ENCODE results near the gene ZNF497. TPM values are rescaled to one million over a fixed set of nuclear protein-coding genes. Genes with fewer than 3 reads are reported as not detected.
"Not testable (repeated sequence)": the region's sequence is repeated elsewhere in the genome, so short reads cannot be mapped to it uniquely, and the experiment has no call there.

ZNF497 gene
- total and polyA plus RNA-seq, 4 donors, result 0.60 to 4.4 (median 1.3) TPM

DNA sequence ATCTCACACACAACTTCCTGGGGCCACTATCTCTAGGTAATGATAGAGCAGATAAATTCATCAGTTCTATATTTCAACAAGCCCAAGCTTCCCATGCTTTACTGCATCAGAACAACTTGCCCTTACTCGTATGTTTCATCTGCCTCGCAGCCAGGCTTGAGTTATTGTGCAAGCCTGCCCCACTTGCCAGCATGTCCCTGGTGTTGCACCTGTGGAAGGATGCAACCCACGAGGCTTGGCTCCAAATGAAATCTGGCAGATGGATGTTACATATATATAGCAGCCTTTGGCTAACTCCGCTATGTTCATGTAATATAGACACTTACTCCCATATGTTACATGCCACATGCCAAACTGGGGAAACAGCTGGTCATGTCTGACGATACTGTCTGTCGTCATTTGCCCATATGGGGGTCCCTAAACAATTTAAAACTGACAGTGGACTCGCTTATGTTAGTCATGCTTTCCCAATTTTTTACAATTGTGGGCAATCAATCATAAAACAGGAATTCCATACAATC lies 51.1 kb downstream of the ZNF497 start:
- Histone ChIP-seq H3K36me3 (ENCODE audit: control insufficient read depth in 4 of 4, insufficient read depth in 3 of 4, low read depth in 1 of 4, low read length in 3 of 4) (peaks cover 18 to 65% (median 46%) of the 10 kb centered on the region in 4 donors), H3K4me3 (ENCODE audit: low read depth in 1 of 3, low read length in 3 of 3) (no peak overlapping the region), H3K4me1 (ENCODE audit: control insufficient read depth in 4 of 4, insufficient read depth in 4 of 4, low read length in 3 of 4) (peaks cover 2 to 8% (median 6%) of the 10 kb centered on the region in 4 donors), H3K27ac (ENCODE audit: low read depth in 1 of 2, low read length in 2 of 2) (no peak overlapping the region), H3K27me3 (ENCODE audit: control insufficient read depth in 4 of 4, insufficient read depth in 4 of 4, low read length in 3 of 4) (no peaks in the 10 kb centered on the region), H3K9ac (ENCODE audit: low read depth in 1 of 2, low read length in 2 of 2) (no peak overlapping the region), H3K9me3 (ENCODE audit: control insufficient read depth in 4 of 4, low read length in 3 of 4) (no peaks in the 10 kb centered on the region)
- WGBS, result 86% methylated on average over 7 of the region's 7 CpGs
- DNase-seq (ENCODE audit: low spot score), result no peak
- TF ChIP-seq HNF4A (conservative IDR thresholded peaks at IDR 0.05) (no peak), EGR1 (IDR thresholded peaks at IDR 0.05; ENCODE audit: low read depth in 2 of 2) (no peak), NR2F2 (IDR thresholded peaks at IDR 0.05) (no peak), FOXA1 (IDR thresholded peaks at IDR 0.05) (no peak), RAD21 (IDR thresholded peaks at IDR 0.05) (no peak), FOXA2 (IDR thresholded peaks at IDR 0.05) (no peak)
- TF ChIP-seq, protein P1, sequence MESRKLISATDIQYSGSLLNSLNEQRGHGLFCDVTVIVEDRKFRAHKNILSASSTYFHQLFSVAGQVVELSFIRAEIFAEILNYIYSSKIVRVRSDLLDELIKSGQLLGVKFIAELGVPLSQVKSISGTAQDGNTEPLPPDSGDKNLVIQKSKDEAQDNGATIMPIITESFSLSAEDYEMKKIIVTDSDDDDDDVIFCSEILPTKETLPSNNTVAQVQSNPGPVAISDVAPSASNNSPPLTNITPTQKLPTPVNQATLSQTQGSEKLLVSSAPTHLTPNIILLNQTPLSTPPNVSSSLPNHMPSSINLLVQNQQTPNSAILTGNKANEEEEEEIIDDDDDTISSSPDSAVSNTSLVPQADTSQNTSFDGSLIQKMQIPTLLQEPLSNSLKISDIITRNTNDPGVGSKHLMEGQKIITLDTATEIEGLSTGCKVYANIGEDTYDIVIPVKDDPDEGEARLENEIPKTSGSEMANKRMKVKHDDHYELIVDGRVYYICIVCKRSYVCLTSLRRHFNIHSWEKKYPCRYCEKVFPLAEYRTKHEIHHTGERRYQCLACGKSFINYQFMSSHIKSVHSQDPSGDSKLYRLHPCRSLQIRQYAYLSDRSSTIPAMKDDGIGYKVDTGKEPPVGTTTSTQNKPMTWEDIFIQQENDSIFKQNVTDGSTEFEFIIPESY (IDR thresholded peaks at IDR 0.05), result no peak
- TF ChIP-seq, protein P2, sequence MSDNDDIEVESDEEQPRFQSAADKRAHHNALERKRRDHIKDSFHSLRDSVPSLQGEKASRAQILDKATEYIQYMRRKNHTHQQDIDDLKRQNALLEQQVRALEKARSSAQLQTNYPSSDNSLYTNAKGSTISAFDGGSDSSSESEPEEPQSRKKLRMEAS (IDR thresholded peaks at IDR 0.05), result no peak

DNA sequence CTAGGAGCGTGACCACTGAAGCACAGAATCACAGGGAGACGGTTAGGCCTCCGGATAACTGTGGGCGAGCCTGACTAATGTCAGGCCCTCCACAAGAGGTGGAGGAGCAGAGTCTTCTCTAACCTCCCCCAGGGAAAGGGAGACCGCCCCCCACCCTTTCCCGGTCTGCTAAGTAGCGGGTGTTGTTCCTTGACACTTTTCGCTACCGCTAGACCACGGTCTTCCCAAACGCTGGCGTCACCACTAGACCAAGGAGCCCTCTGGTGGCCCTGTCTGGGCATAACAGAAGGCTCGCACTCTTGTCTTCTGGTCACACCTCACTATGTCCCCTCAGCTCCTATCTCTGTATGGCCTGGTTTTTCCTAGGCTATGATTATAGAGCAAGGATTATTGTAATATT lies 51.9 kb downstream of the ZNF497 start:
- peaks cover 18 to 63% (median 45%) of the 10 kb centered on the region in 4 donors for H3K36me3 ChIP-seq (ENCODE audit: control insufficient read depth in 4 of 4, insufficient read depth in 3 of 4, low read depth in 1 of 4, low read length in 3 of 4)
- H3K27ac ChIP-seq (ENCODE audit: low read depth in 1 of 2, low read length in 2 of 2); H3K4me3 ChIP-seq (ENCODE audit: low read depth in 1 of 3, low read length in 3 of 3); H3K27me3 ChIP-seq (ENCODE audit: control insufficient read depth in 4 of 4, insufficient read depth in 4 of 4, low read length in 3 of 4); DNase-seq (ENCODE audit: low spot score); H3K9me3 ChIP-seq (ENCODE audit: control insufficient read depth in 4 of 4, low read length in 3 of 4); H3K9ac ChIP-seq (ENCODE audit: low read depth in 1 of 2, low read length in 2 of 2): not testable (repeated sequence)
- TF ChIP-seq, protein P3, sequence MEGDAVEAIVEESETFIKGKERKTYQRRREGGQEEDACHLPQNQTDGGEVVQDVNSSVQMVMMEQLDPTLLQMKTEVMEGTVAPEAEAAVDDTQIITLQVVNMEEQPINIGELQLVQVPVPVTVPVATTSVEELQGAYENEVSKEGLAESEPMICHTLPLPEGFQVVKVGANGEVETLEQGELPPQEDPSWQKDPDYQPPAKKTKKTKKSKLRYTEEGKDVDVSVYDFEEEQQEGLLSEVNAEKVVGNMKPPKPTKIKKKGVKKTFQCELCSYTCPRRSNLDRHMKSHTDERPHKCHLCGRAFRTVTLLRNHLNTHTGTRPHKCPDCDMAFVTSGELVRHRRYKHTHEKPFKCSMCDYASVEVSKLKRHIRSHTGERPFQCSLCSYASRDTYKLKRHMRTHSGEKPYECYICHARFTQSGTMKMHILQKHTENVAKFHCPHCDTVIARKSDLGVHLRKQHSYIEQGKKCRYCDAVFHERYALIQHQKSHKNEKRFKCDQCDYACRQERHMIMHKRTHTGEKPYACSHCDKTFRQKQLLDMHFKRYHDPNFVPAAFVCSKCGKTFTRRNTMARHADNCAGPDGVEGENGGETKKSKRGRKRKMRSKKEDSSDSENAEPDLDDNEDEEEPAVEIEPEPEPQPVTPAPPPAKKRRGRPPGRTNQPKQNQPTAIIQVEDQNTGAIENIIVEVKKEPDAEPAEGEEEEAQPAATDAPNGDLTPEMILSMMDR (IDR thresholded peaks at IDR 0.05; ENCODE audit: low read depth, low read length, missing input control), result peak; percentile 6
- TF ChIP-seq RAD21 (IDR thresholded peaks at IDR 0.05), result peak; percentile 25 to 48
- WGBS, result 81% methylated on average over 13 of the region's 13 CpGs
- peaks cover 4 to 14% (median 12%) of the 10 kb centered on the region in 4 donors for H3K4me1 ChIP-seq (ENCODE audit: control insufficient read depth in 4 of 4, insufficient read depth in 4 of 4, low read length in 3 of 4)

DNA sequence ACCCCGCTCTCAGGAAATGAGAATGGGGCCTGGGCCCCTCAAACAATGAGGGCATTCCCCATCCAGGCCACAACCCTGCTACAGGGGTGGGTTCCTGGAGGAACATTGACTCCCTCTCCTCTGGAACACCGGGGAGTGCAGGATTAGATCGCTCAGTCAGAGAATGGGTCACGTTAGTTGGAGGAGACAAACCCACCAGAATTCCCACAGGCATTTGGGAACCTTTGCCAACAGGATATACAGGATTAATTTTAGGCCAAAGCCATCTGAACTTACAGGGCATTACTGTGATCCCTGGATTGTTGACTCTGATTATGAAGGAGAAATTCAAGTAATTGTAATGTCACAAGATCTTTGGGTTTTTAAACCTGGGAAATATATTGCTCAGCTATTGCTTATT lies 54.8 kb downstream of the ZNF497 start:
- Histone ChIP-seq H3K9ac (ENCODE audit: low read depth in 1 of 2, low read length in 2 of 2) (no peak overlapping the region), H3K4me1 (ENCODE audit: control insufficient read depth in 4 of 4, insufficient read depth in 4 of 4, low read length in 3 of 4) (peaks cover 4 to 16% (median 15%) of the 10 kb centered on the region in 4 donors), H3K4me3 (ENCODE audit: low read depth in 1 of 3, low read length in 3 of 3) (no peak overlapping the region), H3K36me3 (ENCODE audit: control insufficient read depth in 4 of 4, insufficient read depth in 3 of 4, low read depth in 1 of 4, low read length in 3 of 4) (peaks cover 10 to 41% (median 25%) of the 10 kb centered on the region in 4 donors), H3K27me3 (ENCODE audit: control insufficient read depth in 4 of 4, insufficient read depth in 4 of 4, low read length in 3 of 4) (no peaks in the 10 kb centered on the region), H3K27ac (ENCODE audit: low read depth in 1 of 2, low read length in 2 of 2) (no peak overlapping the region), H3K9me3 (ENCODE audit: control insufficient read depth in 4 of 4, low read length in 3 of 4) (peaks cover 0 to 2% (median under 1%) of the 10 kb centered on the region in 4 donors)
- 94% methylated on average over 4 of the region's 4 CpGs for WGBS
- TF ChIP-seq, protein P2 (IDR thresholded peaks at IDR 0.05), result no peak
- no peak for TF ChIP-seq GABPA (IDR thresholded peaks at IDR 0.05 in 1 of 2, conservative IDR thresholded peaks at IDR 0.05 in 1 of 2)
- no peak for DNase-seq (ENCODE audit: low spot score)

Data from liver (tissue), 9 donors.